GM21619 (cell line): ENCODE results near the gene LTF.
"Not testable (repeated sequence)": the region's sequence is repeated elsewhere in the genome, so short reads cannot be mapped to it uniquely, and the experiment has no call there.

Source experiments
- ATAC-seq: cut with Tn5 transposase; IDR thresholded peaks from one replicate; pipeline ENCODE4 v1.9.1; 2021; ENCODE audit not compliant: unreplicated experiment

The LTF gene

DNA sequence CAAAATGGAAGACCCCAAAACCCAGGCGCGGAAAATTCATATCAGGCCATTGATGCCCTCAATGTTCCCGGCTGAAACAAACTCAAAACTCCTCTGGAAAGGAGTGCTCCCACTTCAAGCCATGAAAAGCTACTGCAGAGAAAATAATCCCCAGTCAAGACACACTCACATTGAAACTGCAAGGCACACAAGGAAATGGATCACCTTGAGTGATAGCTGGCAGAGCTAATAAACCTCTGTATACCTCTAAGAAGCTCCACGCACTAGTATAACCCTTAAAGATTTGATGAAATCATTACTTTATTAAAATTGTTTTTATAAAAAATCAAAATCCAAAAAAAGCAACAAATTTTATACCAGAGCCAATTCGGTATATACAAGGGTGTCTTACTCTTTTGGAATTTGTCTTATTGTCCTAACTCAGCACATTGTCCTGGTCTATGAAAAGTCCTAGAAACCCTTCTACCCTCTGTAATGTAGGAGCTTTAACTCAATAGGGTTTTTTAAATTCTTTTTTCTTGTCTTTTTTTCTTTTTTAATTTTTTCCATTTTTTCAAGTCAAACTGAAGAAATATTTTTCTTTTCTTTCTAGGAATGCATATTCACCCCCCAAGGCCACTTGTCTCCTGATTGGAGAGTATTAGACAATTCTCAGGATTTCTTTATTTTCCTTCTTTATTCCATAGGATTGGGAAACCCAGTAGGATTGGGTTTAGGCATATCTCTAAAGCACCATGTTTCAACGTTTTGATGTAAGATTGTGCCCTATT is 66.3 kb downstream of the LTF start:
- ATAC-seq: no peak

DNA sequence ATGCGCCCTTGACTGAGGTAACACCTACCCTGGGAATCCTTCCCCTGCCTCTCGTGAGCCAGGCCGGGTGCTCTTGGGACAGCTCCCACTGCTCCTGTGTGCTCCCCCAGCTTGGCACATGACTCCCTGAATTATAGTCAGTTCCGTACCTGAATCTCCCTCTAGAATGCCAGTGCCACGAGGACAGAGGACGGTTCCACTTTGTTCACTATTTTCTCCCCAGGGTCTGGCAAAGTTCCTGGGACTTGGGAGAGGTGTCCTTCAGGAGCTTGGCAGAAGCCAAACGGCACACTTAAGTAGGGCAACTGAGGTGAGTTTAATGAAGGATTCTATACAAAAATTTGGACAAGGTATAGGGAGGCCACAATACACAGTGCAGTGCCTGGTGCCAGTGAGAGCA is 67.6 kb downstream of the LTF start:
- ATAC-seq: no peak

DNA sequence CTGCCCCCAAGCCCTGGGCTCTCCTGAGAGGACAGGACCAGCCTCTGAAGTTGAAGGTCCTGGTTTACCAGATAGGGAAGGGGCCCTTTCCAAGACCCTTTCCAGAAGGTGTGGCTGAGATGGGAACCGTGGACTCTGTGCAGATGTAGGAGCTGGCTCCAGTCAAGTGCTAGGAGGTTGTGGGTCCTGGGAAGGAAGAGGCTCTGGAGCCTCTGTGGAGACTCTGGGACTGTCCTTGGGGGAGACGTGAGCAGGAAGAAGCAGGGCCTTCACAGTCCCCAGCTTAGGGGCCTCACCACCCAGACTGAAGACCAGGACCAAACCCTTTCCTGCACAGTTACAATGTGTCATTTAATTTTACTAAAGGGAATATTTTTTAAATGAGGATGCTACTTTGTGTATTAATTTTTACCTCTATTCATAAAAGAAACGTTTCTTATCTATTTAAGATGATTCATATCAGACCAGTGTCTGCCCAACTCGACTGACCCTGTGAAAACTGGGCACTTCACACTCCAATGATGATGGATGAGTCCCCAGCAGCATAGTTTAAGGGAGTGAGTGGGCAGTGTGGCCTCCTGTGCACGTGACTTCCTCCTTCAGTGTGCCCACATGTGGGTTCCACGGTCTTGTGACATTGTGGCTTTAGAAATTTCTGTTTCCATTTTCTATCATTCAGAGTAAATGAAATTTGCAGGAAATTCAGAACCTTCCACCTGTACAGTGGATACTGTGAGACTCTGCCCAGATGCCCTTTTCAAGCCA is 68.8 kb downstream of the LTF start:
- no peak for ATAC-seq

DNA sequence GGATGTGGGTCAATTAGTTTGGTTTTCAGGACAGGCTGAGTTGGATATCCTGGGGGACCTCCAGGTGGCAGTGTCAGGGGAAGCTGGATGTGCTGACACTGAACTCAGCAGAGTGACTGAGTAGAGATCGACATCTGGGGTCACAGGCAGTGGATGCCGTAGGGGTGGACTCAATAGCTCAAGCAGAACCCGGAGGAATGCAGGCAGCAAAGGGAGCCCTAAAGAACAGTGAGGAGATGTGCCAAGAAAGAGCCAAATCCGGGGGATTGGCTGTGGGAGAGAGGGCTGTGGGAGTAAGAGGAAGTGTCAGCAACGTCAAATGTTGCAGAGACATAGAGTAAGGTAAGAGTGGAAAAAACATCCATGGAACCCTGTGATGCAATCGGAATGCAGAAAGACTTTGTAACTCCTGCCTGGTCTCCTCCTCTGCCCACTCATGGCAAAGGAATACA is 69.5 kb downstream of the LTF start:
- no peak for ATAC-seq

DNA sequence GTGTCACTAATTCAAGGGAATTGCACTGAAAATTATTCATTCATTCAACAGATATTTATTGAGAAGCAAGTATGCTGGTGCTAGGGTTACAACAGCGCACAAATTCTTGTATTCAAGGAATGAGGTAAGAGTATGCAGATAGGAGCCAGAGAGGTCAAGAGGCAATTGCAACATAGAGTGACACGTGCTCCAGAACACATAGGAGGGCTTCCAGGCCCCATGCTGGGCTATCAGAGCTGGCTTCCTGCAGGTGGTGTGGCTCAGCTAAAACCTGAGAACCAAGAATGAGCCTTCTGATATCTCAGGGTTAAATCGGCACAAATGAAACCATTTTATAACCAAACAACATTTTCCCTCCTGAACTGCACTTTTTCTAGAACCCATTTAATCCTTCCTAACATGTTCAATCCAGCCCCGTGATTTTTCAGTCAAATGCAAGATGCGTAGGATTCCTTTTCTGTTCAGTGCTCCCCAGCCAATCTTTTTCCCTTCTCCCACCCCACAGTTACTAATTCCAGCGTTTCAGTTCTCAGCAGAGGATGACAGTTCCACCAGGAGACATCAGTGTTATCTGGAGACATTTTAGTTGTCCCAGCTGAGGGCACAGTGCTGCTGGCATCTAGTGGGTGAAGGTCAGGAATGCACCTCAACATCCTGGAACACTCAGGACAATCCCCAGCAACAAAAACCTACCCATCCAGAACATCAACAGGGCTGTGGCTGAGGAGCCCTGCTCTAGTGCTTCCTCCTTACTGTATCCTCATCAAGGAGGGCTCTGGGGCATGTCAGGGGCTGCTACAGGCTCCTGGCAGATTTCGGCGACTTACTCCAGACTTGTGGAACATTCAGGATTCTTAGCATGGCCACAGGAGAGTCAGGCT is 70.9 kb downstream of the LTF start:
- no peak for ATAC-seq

DNA sequence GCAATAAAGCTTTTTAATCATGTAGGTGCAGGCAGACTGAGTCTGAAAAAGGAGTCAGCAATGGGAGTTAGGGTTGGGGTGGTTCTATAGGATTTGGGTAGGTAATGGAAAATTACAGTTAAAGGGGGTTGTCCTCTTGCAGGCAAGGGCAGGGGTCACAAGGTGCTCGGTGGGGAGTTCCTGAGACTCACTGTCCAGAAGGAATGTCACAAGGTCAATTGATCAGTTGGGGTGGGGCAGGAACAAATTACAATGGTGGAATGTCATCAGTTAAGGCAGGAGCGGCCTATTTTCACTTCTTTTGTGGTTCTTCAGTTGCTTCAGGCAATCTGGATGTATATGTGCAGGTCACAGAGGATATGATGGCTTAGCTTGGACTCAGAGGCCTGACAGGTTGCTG is 71.7 kb downstream of the LTF start:
- no peak for ATAC-seq

DNA sequence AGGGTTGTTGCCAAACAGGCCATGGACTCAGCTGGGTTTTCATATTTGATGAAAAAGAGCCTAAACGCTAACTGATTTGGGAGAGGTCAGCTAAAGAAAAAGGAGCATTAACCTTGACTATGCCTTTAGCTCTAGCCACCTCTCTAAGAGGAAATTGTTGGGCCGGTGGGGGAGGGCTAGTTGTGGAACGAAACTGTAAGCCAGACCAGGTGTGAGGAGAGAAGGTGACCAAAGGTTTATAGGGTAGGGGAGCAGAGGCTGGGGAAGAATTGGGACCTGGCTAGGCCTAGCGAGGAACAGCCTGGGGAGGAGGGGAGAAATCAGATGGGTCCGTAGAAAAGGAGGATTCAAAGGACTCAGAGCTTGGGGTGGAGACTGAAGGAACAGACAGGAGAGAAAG is 73.2 kb downstream of the LTF start:
- ATAC-seq: not testable (repeated sequence)

DNA sequence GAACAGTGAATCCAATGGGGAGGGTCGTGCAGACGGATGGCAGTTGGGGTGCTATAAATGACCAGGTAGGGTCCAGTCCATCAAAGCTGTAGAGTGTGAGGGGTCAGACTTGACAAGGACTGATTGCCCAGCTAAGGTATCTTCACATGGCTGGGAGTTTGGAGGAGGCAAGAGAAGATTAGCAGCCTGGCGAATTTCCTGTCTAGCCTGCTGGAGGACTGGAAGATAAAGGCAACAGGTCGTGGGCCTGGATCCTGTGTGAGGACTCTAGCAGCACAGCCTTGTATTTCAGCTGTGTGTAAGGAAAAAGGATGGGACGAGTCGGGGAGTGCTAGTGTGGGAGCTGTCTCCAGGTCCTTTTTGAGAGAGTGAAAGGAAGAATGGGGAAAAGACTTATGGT is 75.4 kb downstream of the LTF start:
- ATAC-seq: no peak

DNA sequence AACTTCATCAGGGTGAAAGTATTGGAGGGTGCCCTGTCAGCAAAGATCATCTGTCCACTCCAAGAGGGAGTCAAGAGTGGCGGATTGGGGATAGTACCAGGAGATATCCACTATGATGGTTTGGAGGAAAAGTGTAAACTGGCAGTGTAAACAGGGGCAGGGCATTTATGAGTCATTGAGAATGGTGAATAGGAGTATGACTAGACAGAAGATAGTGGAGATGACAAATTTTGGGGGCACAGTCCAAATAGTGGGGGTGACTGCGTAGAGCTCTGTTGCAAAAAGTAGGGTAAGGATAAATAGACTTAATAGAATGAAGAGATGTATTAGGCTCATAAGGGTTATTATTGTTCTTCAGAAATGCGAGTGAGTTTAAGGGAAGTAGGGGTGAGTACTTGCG is 75.9 kb downstream of the LTF start:
- ATAC-seq: not testable (repeated sequence)

DNA sequence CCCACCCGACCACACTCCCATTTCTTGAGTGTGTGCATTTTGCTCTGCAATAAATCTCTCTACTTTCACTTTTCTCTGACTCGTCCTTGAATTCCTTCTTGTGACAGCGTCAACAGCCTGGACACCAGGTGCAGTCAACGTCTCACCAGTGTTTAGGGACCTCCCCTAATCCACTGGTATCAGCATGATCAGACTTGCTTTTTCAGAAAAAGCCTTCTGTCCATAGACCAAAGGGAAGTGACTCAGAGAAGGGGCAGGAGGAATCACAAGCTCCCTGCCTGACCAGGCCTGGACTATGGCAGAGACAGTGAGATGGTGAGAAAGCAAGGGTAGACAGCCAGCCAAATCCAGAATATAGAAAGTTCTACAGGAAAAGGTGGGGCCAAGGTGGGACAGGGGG is 78.5 kb downstream of the LTF start:
- no peak for ATAC-seq
